ENCODE results near the gene GMDS. TPM values are rescaled to one million over a fixed set of nuclear protein-coding genes. Genes with fewer than 3 reads are reported as not detected.

Gene GMDS
- total RNA-seq, 1 donor from 2014 or later, result 35.7 TPM

- Mint-ChIP-seq H3K4me3 (ENCODE audit: low read depth) (no peak overlapping the region), H3K27me3 (ENCODE audit: low read depth) (peaks cover 10% of the 10 kb centered on the region), H3K36me3 (ENCODE audit: low read depth) (no peaks in the 10 kb centered on the region), H3K27ac (no peak overlapping the region), H3K4me1 (ENCODE audit: low read depth) (peaks cover 18% of the 10 kb centered on the region), H3K9me3 (no peaks in the 10 kb centered on the region)
- no peak for DNase-seq (ENCODE audit: low spot score)
- intact Hi-C loops (cut with micrococcal nuclease), result no loop called here
Observed at GRCh38 chr6:2216794-2217383, 28.5 kb downstream of the GMDS start.

GRCh38 chr6:2215342-2215741 lies 30.1 kb downstream of the GMDS start:
- no peak overlapping the region for H3K27ac Mint-ChIP-seq
- H3K4me3 Mint-ChIP-seq (ENCODE audit: low read depth), result no peak overlapping the region
- no peaks in the 10 kb centered on the region for H3K36me3 Mint-ChIP-seq (ENCODE audit: low read depth)
- DNase-seq (ENCODE audit: low spot score), result no peak
- peaks cover 17% of the 10 kb centered on the region for H3K27me3 Mint-ChIP-seq (ENCODE audit: low read depth)
- no peaks in the 10 kb centered on the region for H3K9me3 Mint-ChIP-seq
- H3K4me1 Mint-ChIP-seq (ENCODE audit: low read depth), result peaks cover 14% of the 10 kb centered on the region
- intact Hi-C loops (cut with micrococcal nuclease), result no loop called here

GRCh38 chr6:2213086-2213485 lies 32.3 kb downstream of the GMDS start:
- Mint-ChIP-seq H3K4me1 (ENCODE audit: low read depth) (peaks cover 7% of the 10 kb centered on the region), H3K9me3 (no peaks in the 10 kb centered on the region), H3K36me3 (ENCODE audit: low read depth) (no peaks in the 10 kb centered on the region), H3K27me3 (ENCODE audit: low read depth) (peaks cover 17% of the 10 kb centered on the region), H3K4me3 (ENCODE audit: low read depth) (no peak overlapping the region), H3K27ac (no peak overlapping the region)
- DNase-seq (ENCODE audit: low spot score), result no peak
- intact Hi-C loops (cut with micrococcal nuclease), result no loop called here

GRCh38 chr6:2209226-2209809 lies 36.1 kb downstream of the GMDS start:
- H3K4me1 Mint-ChIP-seq (ENCODE audit: low read depth), result no peaks in the 10 kb centered on the region
- intact Hi-C loops (cut with micrococcal nuclease), result loop anchor here (2.0 kb wide), 1 partner anchor 145 kb away; no protein-coding TSS in a partner anchor

GRCh38 chr6:2208468-2208867 lies 36.9 kb downstream of the GMDS start:
- H3K36me3 Mint-ChIP-seq (ENCODE audit: low read depth), result no peaks in the 10 kb centered on the region
- intact Hi-C loops (cut with micrococcal nuclease), result loop anchor here (2.0 kb wide), 1 partner anchor 146 kb away; no protein-coding TSS in a partner anchor
- H3K4me3 Mint-ChIP-seq (ENCODE audit: low read depth), result no peak overlapping the region
- no peaks in the 10 kb centered on the region for H3K4me1 Mint-ChIP-seq (ENCODE audit: low read depth)
- H3K9me3 Mint-ChIP-seq, result no peaks in the 10 kb centered on the region
- peaks cover 9% of the 10 kb centered on the region for H3K27me3 Mint-ChIP-seq (ENCODE audit: low read depth)
- DNase-seq (ENCODE audit: low spot score), result no peak
- H3K27ac Mint-ChIP-seq, result no peak overlapping the region

More at GRCh38 chr6:2209226-2209809, 36.1 kb downstream of the GMDS start:
- Mint-ChIP-seq H3K36me3 (ENCODE audit: low read depth) (no peaks in the 10 kb centered on the region), H3K4me3 (ENCODE audit: low read depth) (no peak overlapping the region), H3K27me3 (ENCODE audit: low read depth) (peaks cover 10% of the 10 kb centered on the region), H3K27ac (no peak overlapping the region), H3K9me3 (no peaks in the 10 kb centered on the region)
- peak; percentile 23 for DNase-seq (ENCODE audit: low spot score)

- intact Hi-C loops (cut with micrococcal nuclease), result no loop called here
Observed at GRCh38 chr6:2205396-2205795, 40.0 kb downstream of the GMDS start.

GRCh38 chr6:2204272-2204671 lies 41.1 kb downstream of the GMDS start:
- intact Hi-C loops (cut with micrococcal nuclease), result no loop called here
- Mint-ChIP-seq H3K9me3 (no peaks in the 10 kb centered on the region), H3K27ac (no peak overlapping the region), H3K4me3 (ENCODE audit: low read depth) (no peak overlapping the region), H3K36me3 (ENCODE audit: low read depth) (no peaks in the 10 kb centered on the region), H3K27me3 (ENCODE audit: low read depth) (no peaks in the 10 kb centered on the region), H3K4me1 (ENCODE audit: low read depth) (no peaks in the 10 kb centered on the region)
- no peak for DNase-seq (ENCODE audit: low spot score)

More at GRCh38 chr6:2205396-2205795, 40.0 kb downstream of the GMDS start:
- no peak overlapping the region for H3K27ac Mint-ChIP-seq
- H3K36me3 Mint-ChIP-seq (ENCODE audit: low read depth), result no peaks in the 10 kb centered on the region
- no peak for DNase-seq (ENCODE audit: low spot score)
- no peaks in the 10 kb centered on the region for H3K4me1 Mint-ChIP-seq (ENCODE audit: low read depth)
- no peaks in the 10 kb centered on the region for H3K27me3 Mint-ChIP-seq (ENCODE audit: low read depth)
- no peaks in the 10 kb centered on the region for H3K9me3 Mint-ChIP-seq
- no peak overlapping the region for H3K4me3 Mint-ChIP-seq (ENCODE audit: low read depth)

GRCh38 chr6:2203264-2203663 lies 42.1 kb downstream of the GMDS start:
- Mint-ChIP-seq H3K9me3 (no peaks in the 10 kb centered on the region), H3K36me3 (ENCODE audit: low read depth) (no peaks in the 10 kb centered on the region), H3K4me1 (ENCODE audit: low read depth) (no peaks in the 10 kb centered on the region), H3K27me3 (ENCODE audit: low read depth) (no peaks in the 10 kb centered on the region), H3K4me3 (ENCODE audit: low read depth) (no peak overlapping the region), H3K27ac (no peak overlapping the region)
- intact Hi-C loops (cut with micrococcal nuclease), result no loop called here
- DNase-seq (ENCODE audit: low spot score), result no peak

- Mint-ChIP-seq H3K9me3 (no peaks in the 10 kb centered on the region), H3K4me3 (ENCODE audit: low read depth) (no peak overlapping the region), H3K27ac (no peak overlapping the region), H3K36me3 (ENCODE audit: low read depth) (no peaks in the 10 kb centered on the region), H3K4me1 (ENCODE audit: low read depth) (no peaks in the 10 kb centered on the region), H3K27me3 (ENCODE audit: low read depth) (peaks cover 5% of the 10 kb centered on the region)
- DNase-seq (ENCODE audit: low spot score), result no peak
- intact Hi-C loops (cut with micrococcal nuclease), result loop anchor here (2.0 to 10.0 kb wide), 4 partner anchors 247 to 601 kb away; no protein-coding TSS in a partner anchor
Observed at GRCh38 chr6:2197984-2198383, 47.4 kb downstream of the GMDS start.

- DNase-seq (ENCODE audit: low spot score), result no peak
- Mint-ChIP-seq H3K4me1 (ENCODE audit: low read depth) (no peaks in the 10 kb centered on the region), H3K4me3 (ENCODE audit: low read depth) (no peak overlapping the region), H3K27me3 (ENCODE audit: low read depth) (peaks cover 5% of the 10 kb centered on the region), H3K27ac (no peak overlapping the region), H3K9me3 (no peaks in the 10 kb centered on the region), H3K36me3 (ENCODE audit: low read depth) (peaks cover 2% of the 10 kb centered on the region)
- intact Hi-C loops (cut with micrococcal nuclease), result loop anchor here (2.0 to 10.0 kb wide), 4 partner anchors 248 to 600 kb away; no protein-coding TSS in a partner anchor
Observed at GRCh38 chr6:2197177-2197671, 48.2 kb downstream of the GMDS start.

GRCh38 chr6:2196079-2196679 lies 49.2 kb downstream of the GMDS start:
- Mint-ChIP-seq H3K27me3 (ENCODE audit: low read depth) (peaks cover 5% of the 10 kb centered on the region), H3K9me3 (no peaks in the 10 kb centered on the region), H3K27ac (no peak overlapping the region), H3K4me3 (ENCODE audit: low read depth) (no peak overlapping the region), H3K4me1 (ENCODE audit: low read depth) (no peaks in the 10 kb centered on the region), H3K36me3 (ENCODE audit: low read depth) (peaks cover 2% of the 10 kb centered on the region)
- no peak for DNase-seq (ENCODE audit: low spot score)
- intact Hi-C loops (cut with micrococcal nuclease), result loop anchor here (2.0 to 10.0 kb wide), 4 partner anchors 249 to 599 kb away; no protein-coding TSS in a partner anchor

- Mint-ChIP-seq H3K4me3 (ENCODE audit: low read depth) (no peak overlapping the region), H3K36me3 (ENCODE audit: low read depth) (peaks cover 2% of the 10 kb centered on the region), H3K4me1 (ENCODE audit: low read depth) (no peaks in the 10 kb centered on the region), H3K9me3 (no peaks in the 10 kb centered on the region), H3K27me3 (ENCODE audit: low read depth) (peaks cover 5% of the 10 kb centered on the region), H3K27ac (no peak overlapping the region)
- DNase-seq (ENCODE audit: low spot score), result no peak
- intact Hi-C loops (cut with micrococcal nuclease), result loop anchor here (5.0 to 10.0 kb wide), 2 partner anchors 250 to 302 kb away; no protein-coding TSS in a partner anchor
Observed at GRCh38 chr6:2194643-2195042, 50.8 kb downstream of the GMDS start.

GRCh38 chr6:2193931-2194330 lies 51.5 kb downstream of the GMDS start:
- Mint-ChIP-seq H3K27ac (no peak overlapping the region), H3K4me3 (ENCODE audit: low read depth) (no peak overlapping the region), H3K9me3 (no peaks in the 10 kb centered on the region), H3K4me1 (ENCODE audit: low read depth) (no peaks in the 10 kb centered on the region), H3K36me3 (ENCODE audit: low read depth) (peaks cover 2% of the 10 kb centered on the region), H3K27me3 (ENCODE audit: low read depth) (peaks cover 8% of the 10 kb centered on the region)
- intact Hi-C loops (cut with micrococcal nuclease), result loop anchor here (10.0 kb wide), 1 partner anchor 251 kb away; no protein-coding TSS in a partner anchor
- DNase-seq (ENCODE audit: low spot score), result no peak

Measured in activated T-helper 2 cell treated with anti-CD3 and anti-CD28 coated beads, Interferon-gamma antibody, Interleukin-2, Interleukin-4, amounts not matched to agents 10 μg/mL and 5 μg/mL and 100 μg/mL, durations not matched to agents 14 hours and 24 hours and 36 hours (primary cell).